Nephron progenitor cell (in vitro differentiated cells): ENCODE data around the gene SIDT1.

Source experiments
- DNase-seq: peaks from one replicate; pipeline ENCODE4 v3.0.0; 2021
- H3K27ac Mint-ChIP-seq: 2 replicates; pipeline ENCODE4 v1.8.0; 2021; ENCODE audit warnings: mild to moderate bottlenecking, moderate library complexity, mixed read lengths
- H3K27me3 Mint-ChIP-seq: 2 replicates; pipeline ENCODE4 v1.8.0; 2021; ENCODE audit warnings: mild to moderate bottlenecking, low read depth, mixed read lengths; ENCODE audit not compliant: poor library complexity
- H3K36me3 Mint-ChIP-seq: 2 replicates; pipeline ENCODE4 v1.8.0; 2021; ENCODE audit warnings: low read depth, mixed read lengths
- H3K4me1 Mint-ChIP-seq: 2 replicates; pipeline ENCODE4 v1.8.0; 2021; ENCODE audit warnings: mixed read lengths
- H3K4me3 Mint-ChIP-seq: 2 replicates; pipeline ENCODE4 v1.8.0; 2021; ENCODE audit warnings: mild to moderate bottlenecking, moderate library complexity, mixed read lengths
- H3K9me3 Mint-ChIP-seq: 2 replicates; pipeline ENCODE4 v1.8.0; 2021; ENCODE audit warnings: mild to moderate bottlenecking, moderate library complexity, mixed read lengths
- CTCF ChIP-seq: fragments of 200-600 bp; sonication (generic); IDR thresholded peaks from 2 replicates; pipeline ENCODE4 v1.5.0; 2021; ENCODE audit warnings: antibody characterized with exemption

The SIDT1 gene

GRCh38 chr3:113677737-113678136, 145.4 kb downstream of the SIDT1 start:
- H3K4me1 Mint-ChIP-seq: no peaks in the 10 kb centered on the region
- H3K9me3 Mint-ChIP-seq: peaks cover 22% of the 10 kb centered on the region
- H3K27ac Mint-ChIP-seq: no peak overlapping the region
- no peak for TF ChIP-seq CTCF
- H3K4me3 Mint-ChIP-seq: no peak overlapping the region
- no peak for DNase-seq
- peaks cover 60% of the 10 kb centered on the region for H3K36me3 Mint-ChIP-seq
- peaks cover 4% of the 10 kb centered on the region for H3K27me3 Mint-ChIP-seq

GRCh38 chr3:113678773-113679172, 146.4 kb downstream of the SIDT1 start:
- Mint-ChIP-seq H3K4me3 (no peak overlapping the region), H3K27ac (no peak overlapping the region), H3K27me3 (peaks cover 4% of the 10 kb centered on the region), H3K36me3 (peaks cover 69% of the 10 kb centered on the region), H3K9me3 (peaks cover 30% of the 10 kb centered on the region), H3K4me1 (no peaks in the 10 kb centered on the region)
- DNase-seq: no peak
- no peak for TF ChIP-seq CTCF
